GM18867 (cell line): ENCODE results near the gene AVPI1.
A peak's percentile ranks its signal among the peaks of the same experiment; 100 is the strongest.
"Not testable (repeated sequence)": the region's sequence is repeated elsewhere in the genome, so short reads cannot be mapped to it uniquely, and the experiment has no call there.

Experiments used
- ATAC-seq: cut with Tn5 transposase; IDR thresholded peaks from one replicate; pipeline ENCODE4 v1.9.1; 2021; ENCODE audit warnings: mild to moderate bottlenecking, moderate library complexity; ENCODE audit not compliant: unreplicated experiment

AVPI1 gene

GRCh38 chr10:97684368-97684713 is 2.7 kb downstream of the AVPI1 start:
- not testable (repeated sequence) for ATAC-seq

GRCh38 chr10:97683556-97684367 is 3.3 kb downstream of the AVPI1 start:
- ATAC-seq, result no peak

GRCh38 chr10:97682042-97682441 is 5.0 kb downstream of the AVPI1 start:
- no peak for ATAC-seq

- no peak for ATAC-seq
These were observed 7.4 kb downstream of the AVPI1 start for GRCh38 chr10:97679594-97679993.

GRCh38 chr10:97676770-97677581 is 10.1 kb downstream of the AVPI1 start:
- peak; percentile 73 for ATAC-seq

GRCh38 chr10:97675222-97675621 is 11.8 kb downstream of the AVPI1 start:
- ATAC-seq, result no peak

- ATAC-seq, result no peak
These were observed 13.1 kb downstream of the AVPI1 start for GRCh38 chr10:97673736-97674525.

GRCh38 chr10:97669571-97669970 is 17.5 kb downstream of the AVPI1 start:
- ATAC-seq, result no peak

GRCh38 chr10:97667463-97667862 is 19.6 kb downstream of the AVPI1 start:
- ATAC-seq, result no peak

GRCh38 chr10:97666992-97667391 is 20.0 kb downstream of the AVPI1 start:
- ATAC-seq, result no peak

- no peak for ATAC-seq
These were observed 22.7 kb downstream of the AVPI1 start for GRCh38 chr10:97664282-97664850.

GRCh38 chr10:97659589-97659988 is 27.5 kb downstream of the AVPI1 start:
- ATAC-seq, result no peak

- ATAC-seq, result no peak
These were observed 30.3 kb downstream of the AVPI1 start for GRCh38 chr10:97656777-97657176.

- ATAC-seq, result no peak
These were observed 35.3 kb downstream of the AVPI1 start for GRCh38 chr10:97651773-97652172.

GRCh38 chr10:97650726-97651125 is 36.3 kb downstream of the AVPI1 start:
- ATAC-seq, result no peak

GRCh38 chr10:97649405-97649750 is 37.7 kb downstream of the AVPI1 start:
- not testable (repeated sequence) for ATAC-seq

GRCh38 chr10:97648562-97649404 is 38.3 kb downstream of the AVPI1 start:
- ATAC-seq, result peak; percentile 94

GRCh38 chr10:97647556-97647955 is 39.5 kb downstream of the AVPI1 start:
- no peak for ATAC-seq

- no peak for ATAC-seq
These were observed 42.1 kb downstream of the AVPI1 start for GRCh38 chr10:97644936-97645335.

GRCh38 chr10:97643441-97643985 is 43.5 kb downstream of the AVPI1 start:
- ATAC-seq, result no peak
